GM13977 (cell line): ENCODE measurements around the gene DPM3.
A peak's percentile ranks its signal among the peaks of the same experiment; 100 is the strongest.

Experiments used
- DNase-seq: peaks from one replicate; pipeline ENCODE4 v3.0.0; 2012; ENCODE audit warnings: low spot score
- in situ Hi-C: fragments of 300-500 bp; cut with MboI; formaldehyde crosslinking; loops from one replicate; pipeline ENCODE4 v1.12.0; 2022; ENCODE audit warnings: low sequenced_read_pairs, low pct_unique_long_range_greater_than_20kb, mixed read lengths, inconsistent platforms; ENCODE audit not compliant: unreplicated experiment
- TF ChIP-seq, protein P1 (sequence below): IDR thresholded peaks from 2 replicates; pipeline ENCODE4 v1.5.1; 2012; ENCODE audit warnings: mild to moderate bottlenecking, control low read depth; ENCODE audit not compliant: insufficient read depth; ENCODE audit errors: extremely low read depth, missing control alignments

The DPM3 gene

DNA sequence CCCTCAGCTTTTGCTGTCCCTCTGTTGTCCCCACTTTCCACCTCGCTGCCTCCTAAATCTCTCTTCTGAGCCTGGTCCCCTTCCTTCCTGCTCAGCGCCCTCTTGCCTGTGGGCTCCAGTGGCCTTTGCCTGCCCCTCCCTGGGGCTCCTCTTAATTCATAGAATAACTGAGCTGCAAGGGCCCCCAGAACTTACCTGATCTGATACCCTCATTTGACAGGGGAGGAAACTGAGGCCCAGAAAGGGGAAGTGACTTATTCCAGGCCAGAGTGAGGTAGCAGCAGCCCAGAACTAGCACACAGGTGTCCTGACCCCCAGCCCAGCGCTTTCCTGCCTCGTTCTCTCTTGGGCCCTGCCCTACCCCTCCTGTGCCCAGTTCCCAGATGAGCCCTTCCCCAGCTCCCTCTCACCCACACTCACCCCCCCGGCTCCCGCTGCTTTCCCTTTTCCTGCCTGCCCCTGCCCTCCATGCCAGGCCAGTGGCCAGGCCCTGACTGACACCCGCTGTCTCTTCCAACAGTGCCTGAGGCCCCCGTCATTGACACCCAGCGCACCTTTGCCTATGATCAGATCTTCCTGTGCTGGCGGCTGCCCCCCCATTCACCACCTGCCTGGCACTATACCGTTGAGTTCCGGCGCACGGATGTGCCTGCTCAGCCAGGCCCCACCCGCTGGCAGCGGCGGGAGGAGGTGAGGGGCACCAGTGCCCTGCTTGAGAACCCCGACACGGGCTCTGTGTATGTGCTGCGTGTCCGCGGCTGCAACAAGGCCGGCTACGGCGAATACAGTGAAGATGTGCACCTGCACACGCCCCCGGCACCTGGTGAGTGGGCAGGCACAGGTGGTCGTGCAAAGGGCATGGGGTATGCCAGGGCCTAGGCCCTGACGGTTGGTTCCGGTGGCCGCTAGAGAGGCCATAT is 39.0 kb upstream of the DPM3 start:
- DNase-seq, result no peak
- in situ Hi-C loops, result no loop called here
- TF ChIP-seq, protein P1, sequence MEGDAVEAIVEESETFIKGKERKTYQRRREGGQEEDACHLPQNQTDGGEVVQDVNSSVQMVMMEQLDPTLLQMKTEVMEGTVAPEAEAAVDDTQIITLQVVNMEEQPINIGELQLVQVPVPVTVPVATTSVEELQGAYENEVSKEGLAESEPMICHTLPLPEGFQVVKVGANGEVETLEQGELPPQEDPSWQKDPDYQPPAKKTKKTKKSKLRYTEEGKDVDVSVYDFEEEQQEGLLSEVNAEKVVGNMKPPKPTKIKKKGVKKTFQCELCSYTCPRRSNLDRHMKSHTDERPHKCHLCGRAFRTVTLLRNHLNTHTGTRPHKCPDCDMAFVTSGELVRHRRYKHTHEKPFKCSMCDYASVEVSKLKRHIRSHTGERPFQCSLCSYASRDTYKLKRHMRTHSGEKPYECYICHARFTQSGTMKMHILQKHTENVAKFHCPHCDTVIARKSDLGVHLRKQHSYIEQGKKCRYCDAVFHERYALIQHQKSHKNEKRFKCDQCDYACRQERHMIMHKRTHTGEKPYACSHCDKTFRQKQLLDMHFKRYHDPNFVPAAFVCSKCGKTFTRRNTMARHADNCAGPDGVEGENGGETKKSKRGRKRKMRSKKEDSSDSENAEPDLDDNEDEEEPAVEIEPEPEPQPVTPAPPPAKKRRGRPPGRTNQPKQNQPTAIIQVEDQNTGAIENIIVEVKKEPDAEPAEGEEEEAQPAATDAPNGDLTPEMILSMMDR, result no peak

DNA sequence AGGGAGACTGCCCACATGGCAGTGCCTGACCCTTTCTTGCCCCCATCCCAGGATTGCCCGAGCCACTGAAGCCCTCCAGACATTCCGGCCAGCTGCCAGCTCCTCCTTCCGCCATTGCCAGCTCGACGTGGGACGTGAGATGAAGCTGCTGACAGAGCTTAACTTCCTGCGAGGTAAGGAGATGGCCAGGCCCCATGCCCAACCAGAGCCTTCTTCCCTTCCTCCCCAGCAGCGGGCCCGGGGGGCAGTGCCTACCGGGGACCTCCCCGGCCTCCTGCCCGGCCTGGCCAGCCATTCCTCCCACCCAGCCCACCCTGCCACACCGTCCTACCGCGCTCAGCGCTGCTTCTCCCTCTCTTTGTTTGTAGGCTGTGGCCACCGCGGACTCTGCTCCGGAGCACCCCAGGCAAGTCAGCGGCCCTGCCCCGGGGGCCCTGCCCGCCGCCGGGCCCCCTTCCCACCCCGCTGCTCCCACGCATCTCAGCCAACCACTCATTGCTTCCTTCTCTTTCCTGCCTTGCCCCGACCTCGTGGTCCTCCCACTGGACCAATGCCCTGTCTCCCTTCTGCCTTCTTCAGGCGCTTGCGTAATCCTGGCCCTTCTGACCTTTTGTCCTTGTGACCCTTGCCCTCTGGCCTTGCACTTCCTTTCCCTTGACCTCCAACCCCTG is 38.2 kb upstream of the DPM3 start:
- in situ Hi-C loops, result no loop called here
- TF ChIP-seq, protein P1, result no peak

DNA sequence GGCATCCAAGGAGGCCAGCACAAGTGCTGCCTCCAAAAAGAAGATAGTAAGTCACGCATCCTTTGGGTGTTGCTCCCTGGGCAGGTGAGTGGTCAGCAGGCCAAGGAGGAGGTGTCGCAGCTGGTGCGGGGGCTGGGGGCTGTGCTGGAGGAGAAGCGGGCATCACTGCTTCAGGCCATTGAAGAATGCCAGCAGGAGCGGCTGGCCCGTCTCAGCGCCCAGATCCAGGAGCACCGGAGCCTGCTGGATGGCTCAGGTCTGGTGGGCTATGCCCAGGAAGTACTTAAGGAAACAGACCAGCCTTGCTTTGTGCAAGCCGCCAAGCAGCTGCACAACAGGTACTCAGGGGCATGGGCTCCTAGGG is 37.6 kb upstream of the DPM3 start:
- TF ChIP-seq, protein P1, result no peak
- in situ Hi-C loops, result no loop called here
- DNase-seq, result no peak

More for the DNA sequence above, 38.2 kb upstream of the DPM3 start:
- DNase-seq, result no peak

- TF ChIP-seq, protein P1, result no peak
- DNase-seq, result peak; percentile 45
- in situ Hi-C loops, result no loop called here
These were observed 37.0 kb upstream of the DPM3 start for GRCh38 chr1:155177192-155177917.

- DNase-seq, result peak; percentile 95
- TF ChIP-seq, protein P1, result peak; percentile 86
- in situ Hi-C loops, result no loop called here
These were observed 36.3 kb upstream of the DPM3 start for GRCh38 chr1:155176544-155177071.

- TF ChIP-seq, protein P1, result peak; percentile 9
- peak; percentile 17 for DNase-seq
- in situ Hi-C loops, result no loop called here
These were observed 35.6 kb upstream of the DPM3 start for GRCh38 chr1:155175927-155176371.
